Stomach smooth muscle (tissue), 2 donors: ENCODE results near the gene NLRP3.
"Not testable (repeated sequence)": the region's sequence is repeated elsewhere in the genome, so short reads cannot be mapped to it uniquely, and the experiment has no call there.

Source experiments
- H3K27ac ChIP-seq: one replicate; pipeline ENCODE4 v1.7.0; 2013; ENCODE audit warnings: mild to moderate bottlenecking, low read length, inconsistent platforms
- H3K27me3 ChIP-seq, 2 donors: one replicate each; pipeline ENCODE4 v1.7.0; 2013; ENCODE audit warnings: low read length in 2 of 2; ENCODE audit not compliant: insufficient read depth in 2 of 2, control insufficient read depth in 1 of 2
- H3K36me3 ChIP-seq, 2 donors: one replicate each; pipeline ENCODE4 v1.7.0; 2013; ENCODE audit warnings: low read length in 2 of 2; ENCODE audit not compliant: control insufficient read depth in 2 of 2, insufficient read depth in 2 of 2
- H3K4me1 ChIP-seq: one replicate; pipeline ENCODE4 v1.7.0; 2013; ENCODE audit warnings: low read length; ENCODE audit not compliant: control insufficient read depth, insufficient read depth
- H3K4me3 ChIP-seq, 2 donors: one replicate each; pipeline ENCODE4 v1.7.0; 2013; ENCODE audit warnings: low read length in 2 of 2
- H3K9ac ChIP-seq, 2 donors: one replicate each; pipeline ENCODE4 v1.7.0; 2013; ENCODE audit warnings: low read length in 2 of 2, mild to moderate bottlenecking in 1 of 2
- H3K9me3 ChIP-seq, 2 donors: one replicate each; pipeline ENCODE4 v1.7.0; 2013; ENCODE audit warnings: low read length in 2 of 2; ENCODE audit not compliant: control insufficient read depth in 2 of 2
- donor health status: healthy.
- donor health status: Pancreatic carcinoma.

NLRP3 gene

DNA sequence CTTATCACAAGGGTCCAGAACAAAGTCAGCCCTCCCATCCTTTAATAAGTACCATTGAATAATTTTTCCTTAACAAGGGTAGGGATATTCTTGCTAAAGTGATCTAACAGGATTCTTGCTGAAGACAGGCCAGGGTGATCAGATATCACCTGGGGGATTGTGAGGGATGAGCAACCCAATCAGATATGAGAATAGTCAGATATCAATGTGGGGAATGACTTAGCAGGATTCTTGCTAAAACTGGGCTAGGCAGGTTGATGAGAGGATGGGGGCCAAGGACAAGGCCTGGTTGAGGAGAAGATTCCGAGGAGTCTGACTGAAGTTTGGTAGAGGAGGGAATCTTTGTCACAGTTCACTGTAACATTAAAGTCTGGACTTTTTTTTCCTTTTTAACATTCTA lies 23.9 kb upstream of the NLRP3 start:
- Histone ChIP-seq H3K9ac (no peak overlapping the region), H3K4me3 (no peak overlapping the region), H3K36me3 (no peaks in the 10 kb centered on the region), H3K4me1 (peaks cover 4% of the 10 kb centered on the region), H3K9me3 (no peaks in the 10 kb centered on the region), H3K27ac (no peak overlapping the region), H3K27me3 (peaks cover 0 to 2% of the 10 kb centered on the region in 2 donors)

DNA sequence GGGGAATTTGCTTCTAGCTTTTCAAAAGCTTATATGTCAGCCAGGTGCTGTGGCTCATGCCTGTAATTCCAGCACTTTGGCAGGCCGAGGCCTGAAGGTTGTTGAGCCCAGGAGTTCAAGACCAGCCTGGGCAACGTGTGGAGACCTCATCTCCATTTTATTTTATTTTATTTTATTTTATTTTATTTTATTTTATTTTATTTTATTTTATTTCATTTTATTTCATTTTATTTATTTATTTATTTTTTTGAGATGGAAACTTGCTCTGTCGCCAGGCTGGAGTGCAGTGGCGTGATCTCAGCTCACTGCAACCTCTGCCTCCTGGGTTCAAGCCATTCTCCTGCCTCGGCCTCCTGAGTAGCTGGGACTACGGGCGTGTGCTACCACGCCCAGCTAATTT lies 20.9 kb upstream of the NLRP3 start:
- not testable (repeated sequence) for H3K27ac ChIP-seq, H3K27me3 ChIP-seq, H3K4me3 ChIP-seq, H3K9ac ChIP-seq, H3K9me3 ChIP-seq, H3K36me3 ChIP-seq, H3K4me1 ChIP-seq

DNA sequence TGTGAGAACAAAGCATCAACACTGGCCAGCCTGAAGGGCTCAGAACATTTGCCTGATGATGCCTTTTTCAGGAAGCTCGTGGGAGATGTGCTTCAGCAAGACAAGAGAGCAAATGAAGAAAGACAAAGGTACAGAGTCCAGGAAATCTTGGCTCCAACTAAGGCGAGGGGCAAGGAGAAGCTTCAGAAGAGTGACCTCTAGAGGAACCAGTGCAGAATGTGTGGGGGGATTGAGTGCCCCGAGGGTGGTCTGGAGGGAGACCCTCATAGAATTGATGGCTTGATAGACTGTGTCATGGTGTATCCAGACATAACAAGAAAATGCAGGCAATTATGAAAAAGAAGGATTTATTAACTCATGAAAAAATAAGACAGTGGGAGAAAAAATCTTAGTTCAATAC lies 15.3 kb upstream of the NLRP3 start:
- Histone ChIP-seq H3K9ac (no peak overlapping the region), H3K9me3 (no peaks in the 10 kb centered on the region), H3K4me3 (no peak overlapping the region), H3K27me3 (no peaks in the 10 kb centered on the region), H3K4me1 (no peaks in the 10 kb centered on the region), H3K36me3 (no peaks in the 10 kb centered on the region), H3K27ac (no peak overlapping the region)

DNA sequence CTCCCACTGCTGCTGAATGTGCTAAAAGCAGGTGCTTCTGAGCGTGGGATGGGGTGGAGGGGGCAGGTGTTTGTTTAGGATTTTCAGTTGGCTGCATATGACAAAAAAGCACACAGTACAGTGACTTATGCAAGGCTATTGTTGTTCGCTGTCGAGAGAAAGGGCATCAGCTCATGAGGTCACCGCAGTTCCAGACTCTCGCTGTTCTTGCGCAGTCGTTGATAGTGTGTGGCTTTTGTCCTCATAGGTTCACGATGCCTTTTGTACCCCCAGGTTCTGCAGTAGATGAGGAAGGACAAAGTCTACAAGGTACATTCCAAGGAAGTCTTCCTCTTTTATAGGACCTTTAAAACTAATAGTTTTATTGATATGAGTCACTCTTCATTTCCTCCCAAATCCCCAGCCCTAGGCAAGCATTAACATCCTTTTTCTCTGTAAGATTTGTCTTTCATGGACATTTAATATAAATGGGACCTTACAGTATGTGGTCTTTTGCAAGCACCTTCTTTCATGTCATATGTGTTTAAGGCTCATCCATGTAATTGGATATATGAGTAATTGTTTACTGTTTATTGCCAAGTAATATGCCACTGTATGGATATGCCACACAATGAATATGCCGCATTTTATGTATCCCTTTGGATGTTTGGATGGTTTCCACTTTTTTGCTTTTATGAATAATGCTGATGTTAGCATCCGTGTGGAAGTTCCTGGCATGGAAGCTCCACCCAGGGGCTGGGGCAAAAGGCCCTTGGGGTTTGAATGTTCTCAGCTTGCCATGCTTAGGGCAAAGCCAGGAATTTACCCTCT lies 14.5 kb upstream of the NLRP3 start:
- Histone ChIP-seq H3K36me3 (no peaks in the 10 kb centered on the region), H3K9ac (no peak overlapping the region), H3K27me3 (no peaks in the 10 kb centered on the region), H3K27ac (no peak overlapping the region), H3K4me3 (no peak overlapping the region), H3K4me1 (no peaks in the 10 kb centered on the region), H3K9me3 (no peaks in the 10 kb centered on the region)

DNA sequence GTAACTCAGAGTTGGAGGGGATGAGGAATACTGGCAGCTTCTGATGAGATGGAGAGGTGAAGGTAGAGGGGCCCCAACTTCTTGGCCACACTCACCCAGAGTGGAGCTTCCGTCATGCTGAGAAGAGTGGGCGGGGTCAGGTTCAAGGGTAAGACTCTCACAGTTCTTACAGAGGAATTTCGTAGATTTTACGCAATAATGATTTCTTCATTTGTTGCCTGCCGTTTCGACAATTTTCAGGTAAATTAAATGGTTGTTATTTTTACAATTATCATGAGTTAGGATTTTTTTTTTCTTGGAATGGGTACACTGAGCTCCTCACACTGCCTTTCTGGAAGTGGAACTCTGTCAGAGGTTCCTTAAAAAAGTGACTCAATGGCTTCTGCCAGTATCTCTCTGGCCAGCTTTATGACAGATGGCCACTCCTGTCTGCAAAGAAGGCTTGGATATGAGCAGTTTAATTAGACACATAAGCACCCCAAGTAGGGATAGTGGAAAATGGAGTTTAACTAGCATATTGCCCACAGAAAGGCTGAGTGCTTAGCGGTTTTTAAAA lies 13.8 kb upstream of the NLRP3 start:
- Histone ChIP-seq H3K9ac (no peak overlapping the region), H3K27ac (no peak overlapping the region), H3K4me3 (no peak overlapping the region), H3K9me3 (no peaks in the 10 kb centered on the region), H3K36me3 (no peaks in the 10 kb centered on the region), H3K27me3 (no peaks in the 10 kb centered on the region), H3K4me1 (no peaks in the 10 kb centered on the region)

DNA sequence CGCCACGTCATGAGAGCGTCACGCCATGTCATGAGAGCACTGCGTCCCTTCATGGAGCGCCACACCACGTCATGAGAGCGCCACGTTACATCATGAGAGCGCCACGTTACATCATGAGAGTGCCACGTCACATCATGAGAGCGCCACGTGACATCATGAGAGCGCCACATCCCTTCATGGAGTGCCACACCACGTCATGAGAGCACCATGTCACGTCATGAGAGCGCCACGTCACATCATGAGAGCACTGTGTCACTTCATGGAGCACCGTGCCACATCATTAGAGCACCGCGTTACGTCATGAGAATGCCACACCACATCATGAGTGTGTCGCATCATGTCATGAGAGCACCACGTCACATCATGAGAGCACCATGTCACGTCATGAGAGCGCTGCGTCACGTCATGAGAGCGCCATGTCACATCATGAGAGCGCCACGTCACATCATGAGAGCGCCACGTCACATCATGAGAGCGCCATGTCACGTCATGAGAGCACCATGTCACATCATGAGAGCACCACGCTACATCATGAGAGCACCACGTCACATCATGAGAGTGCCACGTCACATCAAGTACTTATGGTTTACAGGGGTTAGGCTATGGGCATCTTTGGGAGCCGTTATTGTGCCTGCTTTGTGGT lies 9.8 kb upstream of the NLRP3 start:
- Histone ChIP-seq H3K27me3 (no peaks in the 10 kb centered on the region), H3K9me3 (no peaks in the 10 kb centered on the region), H3K9ac (no peak overlapping the region), H3K27ac (no peak overlapping the region), H3K36me3 (no peaks in the 10 kb centered on the region), H3K4me1 (no peaks in the 10 kb centered on the region), H3K4me3 (no peak overlapping the region)

DNA sequence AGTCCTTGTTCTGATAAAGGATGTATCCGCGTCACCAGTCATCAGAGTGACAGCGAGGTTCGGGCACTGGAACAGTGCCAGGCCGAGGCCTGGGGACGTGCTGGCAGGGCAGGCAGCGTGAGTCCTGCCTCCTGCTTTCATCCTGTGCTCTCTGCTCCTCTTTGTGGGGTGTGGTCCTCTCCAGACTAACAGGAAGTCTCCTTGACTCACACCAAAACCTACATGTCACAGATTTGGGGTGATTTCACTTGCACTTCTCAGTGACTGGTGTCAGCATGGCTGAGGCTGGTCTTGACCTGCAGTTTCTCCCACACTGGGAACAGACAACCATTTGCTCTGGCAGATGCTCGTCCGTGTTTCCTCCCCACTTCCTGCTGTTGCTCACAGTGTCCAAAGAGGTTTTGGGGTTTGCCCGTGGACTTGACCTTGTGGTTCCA lies 8.8 kb upstream of the NLRP3 start:
- Histone ChIP-seq H3K27ac (no peak overlapping the region), H3K36me3 (no peaks in the 10 kb centered on the region), H3K27me3 (no peaks in the 10 kb centered on the region), H3K4me1 (no peaks in the 10 kb centered on the region), H3K9ac (no peak overlapping the region), H3K4me3 (no peak overlapping the region), H3K9me3 (no peaks in the 10 kb centered on the region)

DNA sequence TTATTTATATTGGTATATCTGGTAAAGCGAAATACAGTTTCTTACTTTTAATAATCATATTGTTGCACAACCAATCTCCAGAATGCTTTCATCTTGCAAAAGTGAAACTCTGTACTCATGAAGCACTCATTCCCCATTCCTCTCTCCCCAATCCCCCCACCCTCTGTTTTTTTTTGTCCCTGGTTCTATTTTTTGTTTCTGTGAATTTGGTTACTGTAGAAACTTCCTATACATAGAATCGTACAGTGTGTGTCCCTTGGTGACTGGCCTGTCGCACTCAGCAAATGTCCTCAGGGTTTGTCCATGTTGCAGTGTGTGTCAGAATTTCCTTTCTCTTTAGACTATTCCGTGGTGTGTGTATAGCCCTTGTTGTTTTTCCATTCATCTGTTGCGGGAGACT lies 7.9 kb upstream of the NLRP3 start:
- no peak overlapping the region for H3K4me3 ChIP-seq
- H3K27me3 ChIP-seq = no peaks in the 10 kb centered on the region
- no peak overlapping the region for H3K27ac ChIP-seq

DNA sequence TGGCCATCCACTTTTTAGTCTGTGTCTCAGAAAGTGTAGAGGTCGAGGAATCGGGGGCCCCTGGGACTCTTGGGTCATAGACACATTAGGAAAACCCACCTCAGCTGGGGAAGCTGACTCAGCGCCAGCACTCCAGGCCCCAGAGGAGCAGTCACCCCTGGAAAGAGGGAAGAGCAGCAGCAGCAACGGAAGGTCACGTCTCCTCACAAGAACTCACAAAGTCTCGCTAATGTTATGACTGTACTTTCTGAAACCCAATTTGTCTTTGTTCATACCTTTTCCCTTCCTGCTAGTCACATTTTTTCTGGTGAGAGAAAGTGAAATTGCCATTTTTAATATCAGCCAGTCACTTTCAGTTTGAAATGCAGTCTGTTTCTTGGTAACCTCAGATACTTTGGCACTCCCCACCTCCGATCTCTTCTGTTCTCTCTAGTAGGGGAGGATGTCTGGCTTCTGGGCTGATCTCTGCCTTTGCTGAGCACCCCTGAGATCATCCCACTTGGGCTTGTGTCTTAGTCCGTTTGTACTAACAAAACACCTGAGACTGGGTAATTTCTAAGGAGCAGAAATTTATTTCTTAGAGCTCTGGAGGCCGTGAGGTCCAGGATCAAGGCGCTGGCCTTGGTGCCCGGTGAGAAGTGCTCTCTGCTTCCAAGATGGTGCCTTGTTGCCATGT lies 6.0 kb upstream of the NLRP3 start:
- H3K27ac ChIP-seq = no peak overlapping the region

More for the DNA sequence above, 7.9 kb upstream of the NLRP3 start:
- H3K9me3 ChIP-seq = no peaks in the 10 kb centered on the region
- H3K4me1 ChIP-seq = no peaks in the 10 kb centered on the region
- H3K36me3 ChIP-seq = no peaks in the 10 kb centered on the region
- H3K9ac ChIP-seq = no peak overlapping the region

DNA sequence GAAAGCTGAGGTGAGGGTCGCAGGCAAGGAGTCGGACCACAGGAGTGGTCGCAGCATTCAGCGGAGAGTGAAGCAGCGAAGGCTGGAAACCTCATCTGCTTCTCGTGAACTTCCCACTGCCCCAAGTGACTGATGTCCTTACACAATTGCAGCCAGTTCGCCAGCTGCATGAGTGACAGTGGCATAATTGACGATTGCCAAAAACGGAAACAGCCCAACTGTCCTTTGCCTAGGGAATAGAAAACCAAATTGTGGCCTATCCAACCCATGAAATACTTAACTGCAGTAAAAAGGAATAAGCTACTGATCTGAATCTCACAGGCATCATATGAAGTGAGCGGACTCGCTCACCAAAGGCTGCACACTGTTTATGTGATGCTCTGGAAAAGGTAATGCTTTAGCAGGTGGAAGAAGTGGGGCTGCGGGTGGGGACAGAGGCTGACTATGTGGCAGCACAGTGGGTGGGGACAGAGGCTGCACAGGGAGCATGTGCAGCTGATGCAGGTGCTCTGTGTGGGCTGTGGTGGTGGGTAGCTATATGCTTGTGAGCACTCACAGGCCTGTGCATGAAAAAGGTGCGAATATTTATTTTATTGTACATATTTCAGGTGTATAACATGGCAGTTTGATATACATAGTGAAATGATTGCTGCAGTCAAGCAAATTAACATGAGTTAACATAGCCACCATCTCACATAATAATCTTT lies 4.2 kb upstream of the NLRP3 start:
- no peaks in the 10 kb centered on the region for H3K9me3 ChIP-seq
- H3K9ac ChIP-seq = no peak overlapping the region
- no peaks in the 10 kb centered on the region for H3K27me3 ChIP-seq
- no peaks in the 10 kb centered on the region for H3K4me1 ChIP-seq
- H3K36me3 ChIP-seq = no peaks in the 10 kb centered on the region
- no peak overlapping the region for H3K4me3 ChIP-seq
- H3K27ac ChIP-seq = no peak overlapping the region

More for the DNA sequence above, 6.0 kb upstream of the NLRP3 start:
- Histone ChIP-seq H3K9me3 (no peaks in the 10 kb centered on the region), H3K4me1 (no peaks in the 10 kb centered on the region), H3K27me3 (no peaks in the 10 kb centered on the region), H3K36me3 (no peaks in the 10 kb centered on the region), H3K4me3 (no peak overlapping the region), H3K9ac (no peak overlapping the region)
